Measurements from ENCODE around the gene TNFRSF1A.

Gene TNFRSF1A

GRCh38 chr12:6324936-6325750, 16.7 kb downstream of the TNFRSF1A start:
- no peak for DNase-seq (ENCODE audit: low read depth in 1 of 2, low spot score in 1 of 2)

GRCh38 chr12:6323995-6324711, 17.7 kb downstream of the TNFRSF1A start:
- DNase-seq (ENCODE audit: low read depth in 1 of 2, low spot score in 1 of 2): no peak

- DNase-seq (ENCODE audit: low read depth in 1 of 2, low spot score in 1 of 2): no peak
Observed at GRCh38 chr12:6323340-6323994, 18.4 kb downstream of the TNFRSF1A start.

GRCh38 chr12:6322969-6323339, 18.9 kb downstream of the TNFRSF1A start:
- no peak for DNase-seq (ENCODE audit: low read depth in 1 of 2, low spot score in 1 of 2)

- no peak for DNase-seq (ENCODE audit: low read depth in 1 of 2, low spot score in 1 of 2)
Observed at GRCh38 chr12:6322352-6322751, 19.5 kb downstream of the TNFRSF1A start.

- no peak for DNase-seq (ENCODE audit: low read depth in 1 of 2, low spot score in 1 of 2)
Observed at GRCh38 chr12:6321905-6322304, 20.0 kb downstream of the TNFRSF1A start.

GRCh38 chr12:6319446-6319845, 22.4 kb downstream of the TNFRSF1A start:
- DNase-seq (ENCODE audit: low read depth in 1 of 2, low spot score in 1 of 2): no peak

GRCh38 chr12:6318440-6318879, 23.4 kb downstream of the TNFRSF1A start:
- DNase-seq (ENCODE audit: low read depth in 1 of 2, low spot score in 1 of 2): no peak

- no peak for DNase-seq (ENCODE audit: low read depth in 1 of 2, low spot score in 1 of 2)
Observed at GRCh38 chr12:6317693-6318439, 24.0 kb downstream of the TNFRSF1A start.

- DNase-seq (ENCODE audit: low read depth in 1 of 2, low spot score in 1 of 2): no peak
Observed at GRCh38 chr12:6316921-6317692, 24.8 kb downstream of the TNFRSF1A start.

GRCh38 chr12:6315704-6316597, 25.9 kb downstream of the TNFRSF1A start:
- no peak for DNase-seq (ENCODE audit: low read depth in 1 of 2, low spot score in 1 of 2)

GRCh38 chr12:6315184-6315583, 26.7 kb downstream of the TNFRSF1A start:
- DNase-seq (ENCODE audit: low read depth in 1 of 2, low spot score in 1 of 2): no peak

GRCh38 chr12:6314776-6315175, 27.1 kb downstream of the TNFRSF1A start:
- no peak for DNase-seq (ENCODE audit: low read depth in 1 of 2, low spot score in 1 of 2)

GRCh38 chr12:6313326-6313940, 28.4 kb downstream of the TNFRSF1A start:
- no peak for DNase-seq (ENCODE audit: low read depth in 1 of 2, low spot score in 1 of 2)

GRCh38 chr12:6312529-6313325, 29.1 kb downstream of the TNFRSF1A start:
- no peak for DNase-seq (ENCODE audit: low read depth in 1 of 2, low spot score in 1 of 2)

GRCh38 chr12:6311822-6312528, 29.9 kb downstream of the TNFRSF1A start:
- DNase-seq (ENCODE audit: low read depth in 1 of 2, low spot score in 1 of 2): no peak

GRCh38 chr12:6310771-6311610, 30.9 kb downstream of the TNFRSF1A start:
- DNase-seq (ENCODE audit: low read depth in 1 of 2, low spot score in 1 of 2): no peak

All from activated T-helper 1 cell treated with anti-CD3 and anti-CD28 coated beads, Interleukin-2, amount 50 U/mL, for 16 hours (primary cell).